Keratinocyte (primary cell): Measurements from ENCODE around the gene EPHA1. TPM values are rescaled to one million over a fixed set of nuclear protein-coding genes. Genes with fewer than 3 reads are reported as not detected.

ENCODE experiments used
- DNase-seq: peaks from one replicate; pipeline ENCODE4 v3.0.0-alpha.2; 2011; ENCODE audit warnings: low read depth, missing footprints, low spot score
- FAIRE-seq: peaks from 2 replicates; lab custom pipeline; 2011; peaks lifted over from hg19 to GRCh38; lab: Jason Lieb, UNC
- H2AFZ ChIP-seq: 2 replicates; pipeline ENCODE4 v1.6.0; 2012; ENCODE audit warnings: low read length, control low read depth, inconsistent platforms; ENCODE audit not compliant: control insufficient read depth
- H3K27ac ChIP-seq: 2 replicates; pipeline ENCODE4 v1.5.1; 2011; ENCODE audit warnings: low read length; ENCODE audit not compliant: control insufficient read depth, insufficient read depth
- H3K27me3 ChIP-seq: 3 replicates; pipeline ENCODE4 v1.6.0; 2011; ENCODE audit warnings: low read length; ENCODE audit not compliant: control insufficient read depth, insufficient read depth; ENCODE audit errors: extremely low read depth
- H3K36me3 ChIP-seq, 2 experiments: 2 replicates in 1 of 2; 3 replicates in 1 of 2; pipeline ENCODE4 v1.5.1; 2011; ENCODE audit warnings: low read length in 2 of 2, mild to moderate bottlenecking in 1 of 2; ENCODE audit not compliant: control insufficient read depth in 2 of 2, insufficient read depth in 2 of 2; ENCODE audit errors: extremely low read depth in 1 of 2
- H3K4me1 ChIP-seq: 3 replicates; pipeline ENCODE4 v1.5.1; 2011; ENCODE audit warnings: low read length; ENCODE audit not compliant: control insufficient read depth, insufficient read depth; ENCODE audit errors: extremely low read depth
- H3K4me2 ChIP-seq: 3 replicates; pipeline ENCODE4 v1.6.0; 2011; ENCODE audit warnings: low read depth, low read length; ENCODE audit not compliant: control insufficient read depth, insufficient read depth; ENCODE audit errors: extremely low read depth
- H3K4me3 ChIP-seq, 3 experiments: fragments of 200-600 bp in 1 of 3; sonication (generic) in 1 of 3; 2 replicates in 2 of 3; 3 replicates in 1 of 3; pipeline ENCODE4 v1.5.1; 2011 to 2016; ENCODE audit warnings: low read length in 3 of 3, mild to moderate bottlenecking in 3 of 3, control low read depth in 2 of 3, inconsistent platforms in 1 of 3, low read depth in 1 of 3, mixed read lengths in 1 of 3, mixed run types in 1 of 3, moderate library complexity in 1 of 3; ENCODE audit not compliant: control insufficient read depth in 2 of 3, insufficient read depth in 2 of 3; ENCODE audit errors: extremely low read depth in 1 of 3
- H3K79me2 ChIP-seq: 2 replicates; pipeline ENCODE4 v1.6.0; 2012; ENCODE audit warnings: low read length; ENCODE audit not compliant: control insufficient read depth, insufficient read depth
- H3K9ac ChIP-seq: 3 replicates; pipeline ENCODE4 v1.6.0; 2011; ENCODE audit warnings: low read length; ENCODE audit not compliant: control insufficient read depth, insufficient read depth; ENCODE audit errors: extremely low read depth
- H3K9me1 ChIP-seq: 3 replicates; pipeline ENCODE4 v1.6.0; 2011; ENCODE audit warnings: low read length; ENCODE audit not compliant: control insufficient read depth, insufficient read depth; ENCODE audit errors: extremely low read depth
- H3K9me3 ChIP-seq: 2 replicates; pipeline ENCODE4 v1.5.1; 2012; ENCODE audit warnings: low read depth, low read length; ENCODE audit not compliant: control insufficient read depth
- H4K20me1 ChIP-seq: 3 replicates; pipeline ENCODE4 v1.6.0; 2011; ENCODE audit warnings: low read length; ENCODE audit not compliant: control insufficient read depth, insufficient read depth; ENCODE audit errors: extremely low read depth
- CTCF ChIP-seq, 3 experiments: IDR thresholded peaks in 1 of 3; conservative IDR thresholded peaks in 1 of 3; optimal IDR thresholded peaks in 1 of 3; 2 replicates in 2 of 3; 3 replicates in 1 of 3; pipeline versions ENCODE3 to v1.5.1; 2011; ENCODE audit warnings: low read length in 3 of 3, mild to moderate bottlenecking in 3 of 3, moderate library complexity in 2 of 3, control low read depth in 1 of 3, inconsistent platforms in 1 of 3; ENCODE audit not compliant: insufficient read depth in 2 of 3; ENCODE audit errors: extremely low read depth in 1 of 3
- EZH2 ChIP-seq: IDR thresholded peaks from one replicate; pipeline ENCODE4 v1.6.1; 2012; ENCODE audit warnings: inconsistent platforms, mild to moderate bottlenecking, low read length, moderate library complexity
- dilution Hi-C: fragments of 300-500 bp; cut with MboI; formaldehyde crosslinking; loops from one replicate; pipeline ENCODE4 v1.7.0; 2020; ENCODE audit warnings: low sequenced_read_pairs; ENCODE audit not compliant: extremely low pct_ligation_motif_present
- polyA plus RNA-seq, 5 experiments: library from polyadenylated mRNA; depleted of rRNA in 3 of 5; stranded (reverse) in 3 of 5; stranded (forward) in 1 of 5; unstranded in 1 of 5; fragments of >200 nt; gene quantifications; 1 replicate in 1 of 5; 2 replicates in 3 of 5; 3 replicates in 1 of 5; pipeline versions ENCODE4 v1.2.1 to v1.2.3, GENCODE V29; 2011 to 2012; ENCODE audit warnings: missing spikeins in 2 of 5, low read depth in 1 of 5, low replicate concordance in 1 of 5

The EPHA1 gene
- polyA plus RNA-seq, 1 donor (not counting 4 experiments of a cell fraction or from before 2014, with no cell fraction given), result 31.9 TPM

- H3K79me2 ChIP-seq, result no peaks in the 10 kb centered on the region
- dilution Hi-C loops, result no loop called here
- no peaks in the 10 kb centered on the region for H3K9me3 ChIP-seq
- H3K36me3 ChIP-seq, result no peaks in the 10 kb centered on the region
- H3K4me1 ChIP-seq, result peaks cover 17% of the 10 kb centered on the region
- FAIRE-seq (no peak), DNase-seq (peak; percentile 55)
- H3K27ac ChIP-seq, result no peak overlapping the region
- H3K9me1 ChIP-seq, result no peaks in the 10 kb centered on the region
- H3K27me3 ChIP-seq, result peaks cover 22% of the 10 kb centered on the region
- no peak overlapping the region for H2AFZ ChIP-seq
- no peak overlapping the region for H3K4me2 ChIP-seq
- H4K20me1 ChIP-seq, result no peaks in the 10 kb centered on the region
- TF ChIP-seq EZH2, result no peak
- no peak for TF ChIP-seq CTCF (optimal IDR thresholded peaks at IDR 0.05 in 1 of 3, IDR thresholded peaks at IDR 0.05 in 1 of 3, conservative IDR thresholded peaks at IDR 0.05 in 1 of 3; ENCODE audit: extremely low read depth in 1 of 3, insufficient read depth in 2 of 3, low read length in 3 of 3)
- no peak overlapping the region for H3K4me3 ChIP-seq
- no peak overlapping the region for H3K9ac ChIP-seq
Observed at GRCh38 chr7:143367972-143368371, 40.7 kb downstream of the EPHA1 start.

GRCh38 chr7:143363016-143363937, 45.4 kb downstream of the EPHA1 start:
- no peak overlapping the region for H2AFZ ChIP-seq
- DNase-seq, result no peak
- peaks cover 57% of the 10 kb centered on the region for H3K27me3 ChIP-seq

More at GRCh38 chr7:143363016-143363937, 45.4 kb downstream of the EPHA1 start:
- no peak for FAIRE-seq
- peak; percentile 92 for TF ChIP-seq EZH2
- no peak for TF ChIP-seq CTCF (optimal IDR thresholded peaks at IDR 0.05 in 1 of 3, IDR thresholded peaks at IDR 0.05 in 1 of 3, conservative IDR thresholded peaks at IDR 0.05 in 1 of 3; ENCODE audit: extremely low read depth in 1 of 3, insufficient read depth in 2 of 3, low read length in 3 of 3)
- H3K9me3 ChIP-seq, result no peaks in the 10 kb centered on the region
- no peak overlapping the region for H3K27ac ChIP-seq
- H3K79me2 ChIP-seq, result no peaks in the 10 kb centered on the region
- dilution Hi-C loops, result no loop called here
- no peaks in the 10 kb centered on the region for H4K20me1 ChIP-seq
- no peaks in the 10 kb centered on the region for H3K36me3 ChIP-seq
- H3K9ac ChIP-seq, result no peak overlapping the region
- H3K4me1 ChIP-seq, result peaks cover 6% of the 10 kb centered on the region
- H3K4me3 ChIP-seq, result no peak overlapping the region
- H3K9me1 ChIP-seq, result no peaks in the 10 kb centered on the region
- H3K4me2 ChIP-seq, result no peak overlapping the region
